Esophagus muscularis mucosa (tissue), 3 donors: ENCODE data around the gene NPAT.

Source experiments
- CTCF ChIP-seq, 3 experiments: fragments of 200-600 bp in 2 of 3; fragments of 450-650 bp in 1 of 3; sonication (generic) in 2 of 3; IDR thresholded peaks; one replicate each; pipeline ENCODE4 v1.5.1; 2017 to 2019; ENCODE audit warnings: antibody characterized with exemption in 3 of 3, mild to moderate bottlenecking in 2 of 3, moderate library complexity in 1 of 3
- POLR2A ChIP-seq: fragments of 450-650 bp; IDR thresholded peaks from one replicate; pipeline ENCODE4 v1.6.1; 2017; ENCODE audit warnings: antibody characterized with exemption, moderate library complexity, mild to moderate bottlenecking, low read depth

DNA sequence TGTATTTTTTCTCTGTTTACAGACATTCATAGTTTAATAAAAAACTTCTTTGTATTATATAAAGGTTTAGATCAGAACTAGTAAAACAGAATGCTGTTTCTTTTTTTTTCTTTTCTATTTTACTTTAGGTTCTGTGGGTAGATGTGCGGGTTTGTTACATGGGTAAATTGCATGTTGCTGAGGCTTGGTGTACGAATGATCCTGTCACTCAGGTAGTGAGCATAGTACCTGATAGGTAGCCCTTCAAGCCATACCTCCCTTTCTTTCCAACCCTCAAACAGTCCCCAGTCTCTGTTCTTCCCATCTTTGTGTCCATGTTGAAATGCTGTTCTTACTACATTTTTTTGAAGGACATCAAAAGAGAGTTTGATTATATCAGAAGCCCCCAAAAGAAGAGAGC is 3.6 kb upstream of the NPAT start:
- TF ChIP-seq CTCF (IDR thresholded peaks at IDR 0.05) (no peak), POLR2A (no peak)
